LNCAP (cell line): ENCODE data around the gene IPO13.

Source experiments
- CTCF ChIP-seq: fragments of 450-650 bp; IDR thresholded peaks from 2 replicates; pipeline ENCODE4 v1.5.1; 2017; ENCODE audit warnings: mild to moderate bottlenecking

IPO13 gene

GRCh38 chr1:43995984-43996732 lies 49.4 kb downstream of the IPO13 start:
- TF ChIP-seq CTCF: no peak

GRCh38 chr1:43996733-43997115 lies 50.0 kb downstream of the IPO13 start:
- TF ChIP-seq CTCF: no peak

GRCh38 chr1:43997295-43997999 lies 50.7 kb downstream of the IPO13 start:
- TF ChIP-seq CTCF: no peak

GRCh38 chr1:43998000-43998378 lies 51.2 kb downstream of the IPO13 start:
- no peak for TF ChIP-seq CTCF

GRCh38 chr1:43999455-43999854 lies 52.7 kb downstream of the IPO13 start:
- TF ChIP-seq CTCF: no peak

- TF ChIP-seq CTCF: no peak
Observed at GRCh38 chr1:44000122-44000665, 53.4 kb downstream of the IPO13 start.

GRCh38 chr1:44002165-44002564 lies 55.4 kb downstream of the IPO13 start:
- no peak for TF ChIP-seq CTCF
